DMS53 treated with DMSO at 0.1 percent for 48 hours (cell line): ENCODE measurements around the gene GHITM.

Source experiments
- DNase-seq: peaks from one replicate; lab custom pipeline; 2025; ENCODE audit not compliant: unreplicated experiment; lab: John Stamatoyannopoulos, UW

GHITM gene

GRCh38 chr10:84198206-84198915 lies 59.1 kb downstream of the GHITM start:
- no peak for DNase-seq

- DNase-seq = no peak
Measured at GRCh38 chr10:84200537-84201243, 61.4 kb downstream of the GHITM start.

GRCh38 chr10:84201244-84201606 lies 61.9 kb downstream of the GHITM start:
- DNase-seq = no peak

GRCh38 chr10:84201682-84202081 lies 62.4 kb downstream of the GHITM start:
- DNase-seq = no peak

- no peak for DNase-seq
Measured at GRCh38 chr10:84202349-84202748, 63.0 kb downstream of the GHITM start.
